HG03066 (cell line): ENCODE measurements around the gene ARHGAP25.

Experiments
- ATAC-seq: cut with Tn5 transposase; IDR thresholded peaks from one replicate; pipeline ENCODE4 v1.9.1; 2021; ENCODE audit warnings: low read depth; ENCODE audit not compliant: unreplicated experiment

Gene ARHGAP25

DNA sequence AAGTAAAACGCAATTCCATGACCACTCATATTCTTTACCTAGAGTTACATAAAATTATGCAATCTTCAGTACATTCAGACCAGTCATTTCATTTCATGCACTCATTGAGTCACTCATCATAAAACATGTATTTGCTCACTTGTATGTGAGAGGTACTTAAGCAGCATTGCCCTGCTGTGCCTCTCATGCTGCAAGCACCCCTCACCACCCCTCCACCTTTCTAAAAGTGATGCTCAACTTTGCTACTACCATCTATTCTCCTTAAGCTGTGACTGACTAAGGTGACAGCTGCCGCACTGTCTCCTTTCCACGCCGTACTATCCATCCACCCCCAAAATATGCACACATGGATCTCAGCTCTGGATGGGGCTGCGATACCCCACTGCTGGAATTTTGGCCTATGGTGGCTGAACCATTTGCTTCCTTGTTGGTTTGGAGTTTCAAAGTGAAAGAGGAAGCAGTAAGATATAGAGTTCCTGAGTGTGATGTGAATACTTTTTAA lies 7.2 kb downstream of the ARHGAP25 start:
- no peak for ATAC-seq

DNA sequence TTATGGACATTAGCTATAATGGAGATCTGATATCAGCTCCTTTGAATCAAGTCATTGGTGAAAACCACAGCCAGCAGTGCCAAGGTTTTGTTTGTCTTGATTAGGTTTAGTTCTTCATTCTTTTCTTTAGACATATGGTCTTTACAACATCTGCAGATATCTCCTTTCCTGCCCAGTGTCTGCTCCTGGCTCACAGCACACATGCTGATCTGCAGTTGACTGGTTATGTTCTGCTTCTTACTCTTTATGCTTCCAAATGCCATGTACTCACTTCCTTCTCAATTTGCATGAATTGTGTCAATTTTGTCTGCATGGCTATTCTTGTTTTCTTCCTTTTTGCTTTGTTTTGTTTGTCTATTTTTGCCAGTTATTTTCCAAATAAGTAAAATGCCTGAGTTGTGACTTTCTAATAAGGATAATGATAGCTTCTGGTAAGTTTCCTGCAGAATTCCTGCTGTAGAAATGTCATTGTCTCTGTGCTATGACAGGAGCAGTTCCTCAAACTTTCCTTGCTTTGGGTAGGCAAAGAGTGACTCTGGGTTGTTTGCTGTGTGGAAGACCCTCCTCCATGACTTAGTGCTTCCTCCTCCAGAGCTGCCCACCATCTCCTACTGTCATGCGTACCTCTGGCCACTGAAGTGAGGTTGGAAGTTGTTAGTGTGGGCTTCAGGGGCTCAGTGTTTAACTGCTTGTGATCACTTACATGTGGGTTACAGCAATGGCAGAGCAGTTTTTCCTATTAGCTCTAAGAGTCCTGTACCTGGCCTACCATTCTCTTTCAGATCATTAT lies 8.2 kb downstream of the ARHGAP25 start:
- no peak for ATAC-seq

DNA sequence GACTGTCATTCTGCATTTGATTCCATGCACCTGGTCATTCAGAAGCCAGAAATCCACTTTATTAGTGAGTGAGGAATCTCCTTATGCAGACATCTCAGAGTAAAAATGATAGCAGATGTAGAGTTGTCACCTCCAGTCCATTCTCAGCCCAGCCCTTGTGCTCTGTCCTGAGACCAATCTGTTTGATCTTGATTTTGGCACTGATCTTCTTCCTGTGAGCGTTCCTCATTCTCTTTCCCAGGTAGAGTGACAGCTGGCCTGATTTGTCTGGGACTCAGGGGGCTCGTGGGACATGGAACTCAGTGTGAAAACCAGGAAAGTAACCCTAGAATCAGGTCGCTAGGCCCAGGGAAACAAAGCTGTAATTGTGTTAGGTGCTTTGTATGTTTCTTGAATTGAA lies 8.9 kb downstream of the ARHGAP25 start:
- no peak for ATAC-seq

DNA sequence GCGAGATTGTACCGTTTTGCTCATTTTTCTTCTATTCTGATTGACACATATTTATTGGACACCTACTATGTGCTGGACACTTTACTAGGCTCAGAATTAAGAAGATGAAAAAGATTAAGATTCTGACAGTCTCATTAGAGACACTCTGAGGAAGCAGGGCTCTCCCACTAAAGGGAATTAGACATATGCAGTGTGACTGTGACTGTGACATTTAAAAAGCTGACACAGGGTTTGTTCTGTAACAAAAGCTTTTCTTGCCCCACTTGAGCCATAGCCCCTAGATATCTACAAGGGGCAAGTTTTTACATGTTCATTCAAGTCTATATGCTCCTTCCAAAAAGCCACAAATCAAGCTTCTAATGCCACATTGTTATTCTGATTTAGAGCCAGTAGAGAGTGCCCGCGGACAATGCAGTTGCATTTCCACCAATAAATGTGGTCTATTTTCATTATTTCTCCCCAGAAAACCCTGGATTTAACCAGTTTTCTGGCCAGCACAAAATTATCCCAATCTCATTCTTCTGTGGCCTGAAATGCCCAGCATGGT lies 9.8 kb downstream of the ARHGAP25 start:
- ATAC-seq = no peak

DNA sequence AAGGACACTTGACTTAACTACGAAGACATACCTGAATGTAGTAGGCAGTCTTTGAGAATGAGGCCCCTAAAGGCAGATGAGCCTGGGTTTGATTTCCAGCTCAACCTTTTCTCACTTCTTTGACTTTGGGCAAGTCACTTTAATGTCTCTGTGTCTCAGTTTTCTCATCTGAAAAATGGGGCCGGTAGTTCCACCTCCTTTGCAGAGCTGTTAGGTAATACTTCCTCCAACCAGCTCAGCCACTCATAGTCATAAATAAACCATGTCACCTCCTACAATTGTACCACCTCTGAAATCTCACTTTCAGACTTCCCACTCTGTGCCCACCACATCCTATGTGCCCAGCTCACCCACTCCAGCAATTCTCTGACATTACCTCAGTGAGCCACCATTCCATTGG lies 10.4 kb downstream of the ARHGAP25 start:
- ATAC-seq = no peak

DNA sequence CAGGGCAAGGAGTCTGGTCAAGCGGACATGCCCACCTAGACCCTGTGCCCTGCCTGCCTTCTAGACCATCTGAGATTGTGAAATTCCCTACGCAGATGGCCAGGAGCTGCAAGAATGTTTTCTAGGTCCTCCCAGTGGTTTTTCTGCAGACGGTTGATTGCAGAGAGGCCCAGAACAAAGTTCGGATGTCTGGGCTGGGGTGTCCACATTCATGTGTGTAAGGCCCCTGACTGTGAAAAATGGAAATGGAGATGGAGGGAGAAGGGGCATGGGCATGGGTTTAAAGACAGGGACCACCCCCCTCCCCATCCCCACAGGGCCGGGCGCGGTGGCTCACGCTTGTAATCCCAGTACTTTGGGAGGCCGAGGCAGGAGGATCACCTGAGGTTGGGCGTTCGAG lies 11.8 kb downstream of the ARHGAP25 start:
- no peak for ATAC-seq

DNA sequence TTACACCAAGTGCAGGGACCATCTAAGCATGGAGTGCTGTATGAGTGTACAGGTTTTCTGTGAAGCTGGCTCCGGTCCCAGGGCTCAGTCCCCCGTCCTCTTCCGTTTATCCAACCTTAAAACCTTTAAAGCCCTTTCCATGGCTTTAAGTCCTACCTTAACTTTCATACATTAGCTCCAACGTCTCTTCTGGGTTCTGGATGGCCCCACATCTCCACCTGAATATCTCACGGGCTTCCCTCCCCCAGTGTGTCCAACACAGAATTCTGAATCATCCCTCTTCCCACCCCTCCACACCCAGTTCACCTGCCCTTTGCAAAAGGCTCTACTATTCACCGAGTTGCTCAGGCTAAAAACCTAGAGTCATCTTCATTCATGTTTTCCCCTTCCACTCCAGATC lies 12.8 kb downstream of the ARHGAP25 start:
- ATAC-seq = no peak

DNA sequence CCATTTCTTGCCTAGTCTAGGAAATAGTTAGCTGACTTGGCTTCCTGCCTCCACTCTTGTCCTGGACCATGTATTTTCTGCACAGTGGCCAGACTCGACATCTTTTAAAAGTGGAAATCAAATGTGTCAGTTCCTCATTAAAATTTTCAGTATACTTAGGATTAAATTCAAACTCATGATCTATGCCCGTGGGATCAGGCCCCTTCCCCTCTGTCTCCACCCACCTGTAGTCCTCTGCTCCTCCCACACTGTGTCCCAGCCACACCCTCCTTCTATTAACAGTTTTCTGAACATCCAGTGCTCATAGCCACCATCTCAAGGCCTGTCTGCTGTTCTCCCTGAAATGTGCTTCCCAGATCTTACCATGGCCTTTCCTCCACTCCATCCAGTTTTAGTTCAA lies 13.3 kb downstream of the ARHGAP25 start:
- no peak for ATAC-seq

DNA sequence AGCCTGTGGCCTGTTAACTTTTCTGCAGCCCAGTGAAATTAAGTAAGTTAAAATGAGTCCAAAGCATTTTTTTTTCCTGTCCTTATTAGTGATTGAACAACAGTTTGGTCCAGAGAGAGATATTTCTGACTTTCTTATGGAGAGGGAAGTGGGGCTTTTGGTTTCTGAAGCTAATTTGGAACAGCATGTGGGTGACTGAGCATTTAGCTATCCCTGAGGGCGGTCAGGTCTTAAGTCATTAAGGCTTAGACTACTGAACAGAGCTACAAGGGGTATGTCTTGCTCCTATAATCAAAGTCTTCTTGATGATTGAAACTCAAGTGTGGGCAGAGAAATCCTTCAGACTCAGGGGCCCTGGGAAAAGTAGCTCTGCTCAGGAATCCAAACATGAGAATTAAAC lies 14.0 kb downstream of the ARHGAP25 start:
- ATAC-seq = no peak

DNA sequence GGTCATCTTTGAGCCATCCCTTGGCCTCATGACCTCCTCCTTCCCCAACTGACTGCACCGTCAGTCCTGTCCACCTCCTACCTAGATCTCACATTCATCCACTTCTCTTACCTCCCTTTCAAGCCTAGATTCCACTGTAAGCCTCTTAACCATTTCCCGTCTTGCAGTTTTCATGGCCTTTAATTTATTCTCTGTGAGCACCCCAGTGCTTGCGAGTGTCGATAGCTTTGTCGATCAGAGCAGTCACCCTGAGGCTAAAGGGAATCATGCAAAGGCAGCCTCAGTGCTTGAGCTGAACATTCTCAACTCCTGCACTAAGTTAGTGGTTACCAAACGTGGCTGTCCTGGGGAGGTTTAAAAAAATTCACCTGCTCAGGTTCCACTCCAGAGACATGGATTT lies 14.7 kb downstream of the ARHGAP25 start:
- no peak for ATAC-seq

DNA sequence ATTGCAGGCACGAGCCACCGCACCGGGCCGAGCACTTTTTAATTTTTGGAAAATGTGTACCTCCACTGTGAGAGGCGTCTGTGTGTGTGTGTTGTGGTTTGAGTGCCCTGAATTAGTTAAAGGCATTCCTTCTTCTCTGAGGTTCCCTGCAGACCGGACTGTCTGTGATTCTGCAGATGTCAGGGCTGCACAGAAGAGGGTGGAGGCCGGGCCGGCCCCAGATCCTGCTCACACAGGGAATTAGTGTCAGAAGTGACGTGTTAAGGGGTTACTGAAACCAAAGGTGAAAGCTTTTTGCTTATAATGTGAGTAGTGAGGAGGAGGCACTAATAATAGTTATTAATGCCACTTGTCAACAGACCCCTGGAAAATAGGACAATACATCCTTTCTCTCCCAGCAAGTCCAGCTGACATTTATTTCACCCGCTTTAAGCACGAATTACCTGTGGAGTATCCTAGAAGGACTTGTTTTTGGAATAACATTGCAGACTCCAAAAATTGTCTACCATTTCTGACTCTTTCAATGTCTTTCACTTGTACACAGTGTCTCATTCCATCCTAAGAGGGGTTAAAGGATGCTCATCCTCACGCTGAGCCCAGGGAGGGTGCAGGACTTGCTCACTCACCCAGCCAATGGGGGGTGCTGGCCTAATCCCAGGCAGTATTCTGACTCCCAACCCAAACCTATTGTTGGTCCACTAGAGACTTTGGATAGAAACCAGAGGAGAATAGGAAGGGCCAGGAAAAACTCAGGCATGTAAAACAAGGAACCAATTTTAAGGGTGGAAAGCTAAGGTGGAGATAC lies 16.2 kb downstream of the ARHGAP25 start:
- ATAC-seq = no peak

DNA sequence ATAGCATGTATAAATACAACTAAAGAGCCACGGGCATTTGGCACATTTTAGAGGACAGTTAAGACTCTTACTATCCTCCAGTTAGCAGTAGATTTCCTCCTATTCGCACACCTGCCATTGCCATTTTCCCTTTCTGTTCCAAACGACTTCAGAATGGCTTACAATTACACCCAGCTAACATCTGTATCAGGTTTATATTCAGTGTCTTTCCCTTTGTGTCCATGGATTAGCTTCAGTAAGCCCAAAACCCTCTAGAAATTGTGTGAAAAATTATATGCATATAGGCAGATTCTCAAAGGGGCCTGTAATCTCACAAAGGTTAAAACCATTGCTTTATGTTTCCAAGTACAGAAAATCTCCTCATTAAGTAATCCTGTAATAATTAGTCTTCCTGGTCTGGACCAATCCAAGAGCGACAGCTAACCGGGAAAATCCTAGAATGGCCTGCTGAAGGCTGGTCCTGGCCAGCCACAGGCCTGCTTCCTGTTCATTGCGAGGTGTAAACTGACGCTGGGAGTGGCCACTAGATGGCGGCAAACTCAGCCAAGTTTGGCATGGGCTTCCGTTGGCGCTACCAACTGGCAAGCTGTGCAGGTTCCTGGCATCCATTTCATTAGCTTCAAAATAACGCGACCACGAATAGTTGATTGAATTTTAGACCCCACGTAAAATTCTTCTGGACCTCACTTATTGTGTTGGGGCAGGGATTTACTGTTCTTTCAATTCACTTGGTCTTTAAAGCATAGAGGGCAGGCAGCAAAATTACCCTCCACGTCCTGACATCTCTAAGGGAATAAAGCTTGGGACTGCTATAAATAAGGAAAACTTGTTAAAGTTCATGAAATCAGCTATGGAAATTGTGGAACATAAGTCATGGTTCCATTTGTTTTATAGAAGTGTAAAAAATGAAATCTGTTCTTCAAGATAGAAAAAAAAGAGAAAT lies 17.1 kb downstream of the ARHGAP25 start:
- peak; percentile 72 for ATAC-seq

DNA sequence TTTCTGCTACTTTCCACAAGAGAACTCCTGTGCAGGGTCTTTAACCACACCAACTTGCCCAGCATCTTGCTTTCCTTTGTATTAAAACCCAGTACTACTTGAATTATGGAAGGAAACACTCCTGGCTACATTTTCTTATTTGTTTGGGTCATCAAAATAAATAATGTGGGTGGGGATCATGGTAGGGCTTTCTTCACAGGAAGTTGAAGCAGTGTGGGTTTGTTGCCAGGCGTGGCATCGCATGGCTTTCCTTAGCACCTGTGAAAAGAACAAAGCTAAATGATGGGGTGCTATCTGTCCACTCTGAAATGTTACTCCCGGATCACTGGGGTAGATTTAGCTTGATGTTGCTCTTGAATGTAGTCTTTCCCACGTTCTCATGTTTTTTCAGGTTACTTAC lies 18.7 kb downstream of the ARHGAP25 start:
- no peak for ATAC-seq

DNA sequence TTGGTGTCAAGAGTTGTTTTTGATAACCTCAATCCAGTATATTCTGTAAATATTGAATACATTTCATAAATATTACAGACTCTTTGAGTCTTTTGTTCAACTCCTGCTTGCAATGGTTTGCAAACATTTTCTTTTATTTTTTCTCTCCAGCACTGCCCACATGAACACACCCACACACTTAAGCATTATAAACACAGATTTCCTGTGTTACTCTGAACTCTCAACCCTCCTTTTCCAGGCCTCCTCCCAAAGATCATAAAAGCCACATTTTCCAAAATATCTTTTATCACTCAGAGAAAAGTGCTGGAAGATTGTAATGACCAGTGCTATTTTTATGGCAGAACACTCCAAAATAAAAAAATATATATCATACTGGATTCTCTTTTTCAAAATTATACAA lies 20.5 kb downstream of the ARHGAP25 start:
- no peak for ATAC-seq

DNA sequence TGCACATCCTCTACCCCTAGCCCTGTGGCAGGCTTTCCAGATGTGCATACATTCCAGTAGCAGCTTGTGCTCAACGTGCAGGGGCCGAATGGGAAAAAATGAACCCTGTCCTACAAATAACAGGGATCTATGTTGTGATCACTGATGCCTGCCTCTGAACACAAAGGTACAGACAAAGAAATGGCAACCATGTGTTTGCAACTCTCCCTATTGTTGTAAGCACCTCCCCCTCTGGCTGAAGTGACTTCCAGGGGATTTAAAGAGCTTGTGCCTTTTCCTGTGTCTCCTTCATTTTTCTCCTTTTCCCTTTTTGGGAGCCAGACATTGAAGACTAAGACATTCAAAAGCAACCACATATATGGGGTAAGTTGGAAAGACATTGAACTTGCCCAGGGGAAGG lies 21.6 kb downstream of the ARHGAP25 start:
- ATAC-seq = no peak

DNA sequence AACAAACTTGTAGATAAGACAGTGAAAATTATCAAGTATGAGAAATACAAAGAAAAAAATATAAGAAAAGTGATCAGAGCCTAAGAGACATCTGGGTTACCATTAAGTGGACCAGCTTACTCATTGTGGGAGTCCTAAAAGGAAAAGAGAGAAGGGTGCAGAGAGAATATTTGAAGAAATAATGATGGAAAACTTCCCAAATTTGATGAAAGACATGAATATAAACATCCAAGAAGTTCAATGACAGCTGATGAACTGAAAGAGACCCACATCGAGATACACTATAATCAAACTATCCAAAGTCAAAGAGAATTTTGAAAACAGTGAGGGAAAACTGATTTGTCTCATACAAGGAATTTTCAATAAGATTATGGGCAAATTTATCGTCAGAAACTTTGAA lies 22.5 kb downstream of the ARHGAP25 start:
- no peak for ATAC-seq

DNA sequence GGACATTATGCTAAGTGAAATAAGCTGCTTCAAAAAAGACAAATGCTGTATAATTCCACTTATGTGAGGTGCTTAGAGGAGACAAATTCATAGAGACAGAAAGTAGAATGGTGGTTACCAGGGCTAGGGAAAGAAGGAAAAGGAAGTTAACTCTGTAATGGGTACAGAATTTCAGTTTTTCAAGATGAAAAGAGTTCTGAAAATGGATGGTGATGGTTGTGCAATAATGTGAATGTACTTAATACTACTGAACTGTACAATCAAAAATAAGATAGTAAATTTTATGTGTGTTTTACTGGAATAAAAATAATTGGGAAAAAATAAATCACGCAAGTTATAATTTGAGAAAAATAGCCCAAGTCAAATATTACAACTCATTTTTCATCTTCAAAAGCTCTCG lies 27.5 kb downstream of the ARHGAP25 start:
- ATAC-seq = no peak

DNA sequence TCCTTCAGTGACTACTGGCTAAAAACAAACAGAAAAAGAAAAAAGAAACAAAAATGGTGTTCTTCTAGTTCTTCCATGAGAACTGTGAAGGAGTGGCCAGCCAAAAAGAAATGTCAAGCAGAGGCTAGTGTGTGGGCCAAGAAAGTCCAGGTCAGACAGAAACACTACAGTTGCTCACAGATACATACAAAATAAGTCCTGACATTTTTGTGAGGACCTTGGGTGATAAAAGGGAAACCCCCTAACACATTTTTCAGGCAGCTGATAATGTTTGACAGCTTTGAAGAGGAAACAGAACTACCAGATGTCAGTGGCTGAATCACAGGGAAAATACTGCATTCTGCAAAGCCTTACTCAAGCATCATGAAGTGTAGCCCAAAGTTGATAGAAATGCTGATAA lies 28.1 kb downstream of the ARHGAP25 start:
- ATAC-seq = peak; percentile 43

DNA sequence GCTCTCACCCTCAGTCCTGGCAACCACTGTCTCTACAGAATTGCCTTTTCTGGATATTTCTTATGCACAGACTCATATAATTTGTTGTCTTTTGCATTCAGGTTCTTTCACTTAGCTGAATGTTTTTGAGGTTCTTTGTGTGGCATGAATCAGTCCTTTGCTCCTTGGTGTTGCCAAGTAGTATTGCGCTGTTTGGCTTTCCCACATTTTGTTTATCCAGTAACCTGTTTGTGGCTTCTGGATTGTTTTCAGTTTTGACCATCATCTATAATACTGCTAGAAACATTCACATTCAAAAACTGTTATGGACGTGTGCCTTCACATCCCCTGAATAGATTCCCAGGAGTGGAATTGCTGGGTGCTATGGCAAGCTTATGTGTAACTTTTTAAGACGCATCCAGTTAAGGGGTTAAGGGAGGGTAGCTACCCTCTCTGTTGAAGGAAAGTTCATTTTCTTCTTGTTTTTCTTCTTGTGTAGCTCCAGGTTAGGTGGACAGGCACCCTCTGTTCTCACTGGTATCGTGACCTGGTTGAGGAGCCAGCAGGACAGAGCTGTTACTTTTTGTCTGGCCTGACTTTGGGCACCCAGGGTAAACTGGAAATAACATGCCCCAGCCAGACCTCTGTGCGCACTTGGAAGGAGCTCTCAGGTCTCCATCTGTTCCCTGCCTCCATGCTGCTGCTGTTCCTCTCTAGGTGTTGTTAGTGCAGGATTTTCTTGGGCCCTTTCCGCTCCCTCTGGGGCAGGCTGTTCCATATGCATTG lies 29.6 kb downstream of the ARHGAP25 start:
- no peak for ATAC-seq

DNA sequence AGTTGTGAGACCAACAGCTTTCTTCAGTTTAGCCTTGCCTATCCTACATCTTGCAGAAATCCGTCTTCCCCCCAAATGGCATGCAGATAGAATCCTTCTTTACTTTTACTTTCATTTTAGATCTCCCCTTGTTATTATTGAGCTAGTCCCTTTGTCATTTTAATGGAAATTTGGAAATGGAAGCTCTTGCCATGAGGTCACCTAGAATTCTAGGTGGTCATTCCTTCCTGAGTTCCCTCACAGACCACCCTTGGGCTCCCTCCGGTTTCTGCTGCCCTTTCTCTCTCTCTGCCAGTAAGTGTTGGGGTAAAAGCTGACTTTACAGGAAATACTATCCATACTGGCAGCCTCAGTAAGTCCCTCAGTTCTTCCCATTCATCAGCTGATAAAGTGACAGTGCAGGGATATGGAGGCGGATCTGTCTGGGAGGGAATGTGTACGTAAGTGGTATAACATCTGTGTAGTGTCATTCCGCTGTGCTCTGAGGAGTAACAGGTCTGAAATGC lies 30.2 kb downstream of the ARHGAP25 start:
- no peak for ATAC-seq
